Immature natural killer cell (primary cell): ENCODE results near the gene SLC40A1. TPM values are rescaled to one million over a fixed set of nuclear protein-coding genes. Genes with fewer than 3 reads are reported as not detected.
A peak's percentile ranks its signal among the peaks of the same experiment; 100 is the strongest.

Experiments used
- DNase-seq, 3 donors: peaks; one replicate each; pipeline ENCODE4 v3.0.0; 2022; ENCODE audit warnings: mixed read lengths in 1 of 3
- H3K27ac Mint-ChIP-seq, 6 donors: one replicate each; pipeline ENCODE4 v1.8.0; 2020; ENCODE audit warnings: mixed read lengths in 6 of 6, mild to moderate bottlenecking in 5 of 6, inconsistent platforms in 4 of 6, moderate library complexity in 3 of 6
- H3K27me3 Mint-ChIP-seq, 3 donors: one replicate each; pipeline ENCODE4 v1.8.0; 2020 to 2021; ENCODE audit warnings: low read depth in 3 of 3, mild to moderate bottlenecking in 3 of 3, mixed read lengths in 3 of 3, moderate library complexity in 3 of 3, inconsistent platforms in 1 of 3
- H3K36me3 Mint-ChIP-seq, 3 donors: one replicate each; pipeline ENCODE4 v1.8.0; 2020; ENCODE audit warnings: mixed read lengths in 3 of 3, inconsistent platforms in 2 of 3, mild to moderate bottlenecking in 2 of 3
- H3K4me1 Mint-ChIP-seq, 2 donors: one replicate each; pipeline ENCODE4 v1.8.0; 2020; ENCODE audit warnings: inconsistent platforms in 2 of 2, mild to moderate bottlenecking in 2 of 2, mixed read lengths in 2 of 2, moderate library complexity in 1 of 2
- H3K4me3 Mint-ChIP-seq, 5 donors: one replicate each; pipeline ENCODE4 v1.8.0; 2020; ENCODE audit warnings: mild to moderate bottlenecking in 5 of 5, mixed read lengths in 5 of 5, inconsistent platforms in 3 of 5, moderate library complexity in 3 of 5
- H3K9me3 Mint-ChIP-seq, 6 donors: one replicate each; pipeline ENCODE4 v1.8.0; 2020; ENCODE audit warnings: mild to moderate bottlenecking in 6 of 6, mixed read lengths in 6 of 6, inconsistent platforms in 4 of 6, moderate library complexity in 3 of 6
- polyA plus RNA-seq, 3 donors: library from polyadenylated mRNA; unstranded; fragments of 300-500 nt; fragmentation: Illumina TruSeq; gene quantifications; one replicate each; pipeline ENCODE4 v1.2.3, GENCODE V29; 2021

Gene SLC40A1
- polyA plus RNA-seq, 3 donors from 2014 or later, result 2.3 to 6.5 (median 5.0) TPM

GRCh38 chr2:189574793-189575475 is 5.7 kb downstream of the SLC40A1 start:
- no peak for DNase-seq
- Mint-ChIP-seq H3K4me3 (no peak overlapping the region), H3K27me3 (peaks cover 0 to 6% (median 5%) of the 10 kb centered on the region in 3 donors), H3K27ac (no peak overlapping the region), H3K36me3 (no peaks in the 10 kb centered on the region), H3K4me1 (peaks cover 4 to 11% of the 10 kb centered on the region in 2 donors), H3K9me3 (no peaks in the 10 kb centered on the region)

DNA sequence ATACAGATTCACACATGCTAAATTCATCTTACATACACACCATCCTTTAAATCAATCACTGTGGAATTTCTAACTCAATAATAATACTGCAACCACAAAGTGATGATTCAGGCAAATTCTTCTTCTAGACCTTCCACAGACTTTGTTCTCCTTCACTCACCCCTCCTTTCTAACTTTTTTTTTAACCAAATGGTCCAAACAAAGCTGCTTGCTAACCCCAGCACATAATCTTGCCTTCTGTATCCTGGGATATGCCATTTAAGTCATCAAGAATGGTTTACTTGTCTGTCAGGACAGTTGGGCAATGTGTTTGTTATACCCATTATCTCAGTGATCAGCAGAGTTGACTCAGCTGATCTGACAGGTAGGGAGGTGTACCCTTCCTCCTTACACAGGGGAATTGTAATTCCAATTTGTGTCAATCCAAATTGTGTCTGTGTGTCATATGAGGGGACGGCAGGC is 10.0 kb downstream of the SLC40A1 start:
- no peak overlapping the region for H3K4me3 Mint-ChIP-seq
- peaks cover 0 to 4% (median 0%) of the 10 kb centered on the region in 3 donors for H3K27me3 Mint-ChIP-seq
- no peaks in the 10 kb centered on the region for H3K36me3 Mint-ChIP-seq
- no peak overlapping the region for H3K27ac Mint-ChIP-seq
- no peak for DNase-seq
- peaks cover 0 to 4% of the 10 kb centered on the region in 2 donors for H3K4me1 Mint-ChIP-seq
- no peaks in the 10 kb centered on the region for H3K9me3 Mint-ChIP-seq

- no peak overlapping the region for H3K4me3 Mint-ChIP-seq
- peaks cover 0 to 8% (median 2%) of the 10 kb centered on the region in 3 donors for H3K27me3 Mint-ChIP-seq
- peak overlapping the region in 3 of 6 donors; percentile 3 to 42 (median 21) for H3K27ac Mint-ChIP-seq
- H3K4me1 Mint-ChIP-seq, result peaks cover 0 to 4% of the 10 kb centered on the region in 2 donors
- DNase-seq, result no peak
- no peaks in the 10 kb centered on the region for H3K36me3 Mint-ChIP-seq
- no peaks in the 10 kb centered on the region for H3K9me3 Mint-ChIP-seq
These were observed 11.2 kb downstream of the SLC40A1 start for GRCh38 chr2:189569295-189569910.

- Mint-ChIP-seq H3K27me3 (peaks cover 0 to 8% (median 2%) of the 10 kb centered on the region in 3 donors), H3K4me3 (no peak overlapping the region), H3K27ac (no peak overlapping the region), H3K4me1 (peaks cover 0 to 4% of the 10 kb centered on the region in 2 donors), H3K36me3 (no peaks in the 10 kb centered on the region), H3K9me3 (no peaks in the 10 kb centered on the region)
- no peak for DNase-seq
These were observed 14.5 kb downstream of the SLC40A1 start for GRCh38 chr2:189566046-189566445.

DNA sequence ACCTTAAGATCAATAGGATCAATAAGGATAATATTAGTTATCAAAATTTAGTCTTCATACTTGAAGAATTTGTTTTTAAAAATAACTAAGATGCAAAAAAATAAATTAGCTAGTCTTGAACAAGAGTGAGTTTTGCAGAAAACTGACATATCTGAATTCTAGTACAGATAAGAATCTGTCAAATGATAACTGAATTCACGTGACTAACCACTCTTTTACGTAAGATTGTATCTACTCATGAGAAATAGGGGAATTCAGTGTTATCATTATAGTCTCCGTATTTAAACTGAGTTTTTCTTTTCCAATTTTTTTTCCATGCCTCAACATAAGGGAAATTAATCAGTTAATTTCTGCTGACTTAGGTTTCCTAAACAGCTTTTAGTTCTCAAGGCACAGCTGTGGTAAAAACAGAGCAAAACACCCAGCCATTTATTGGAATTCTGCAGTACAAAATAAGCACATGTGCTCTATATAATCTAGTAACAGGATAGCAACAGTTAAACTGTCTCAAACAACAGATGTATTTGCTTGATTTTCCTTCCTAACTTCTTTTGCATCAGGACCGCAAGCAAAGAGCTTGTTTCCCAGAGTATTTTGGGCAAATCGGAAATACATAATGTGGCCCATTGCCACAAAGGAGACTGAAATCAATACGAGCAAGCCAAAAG is 19.1 kb downstream of the SLC40A1 start:
- H3K36me3 Mint-ChIP-seq, result no peaks in the 10 kb centered on the region
- H3K4me3 Mint-ChIP-seq, result no peak overlapping the region
- peaks cover 4 to 8% of the 10 kb centered on the region in 2 donors for H3K4me1 Mint-ChIP-seq

DNA sequence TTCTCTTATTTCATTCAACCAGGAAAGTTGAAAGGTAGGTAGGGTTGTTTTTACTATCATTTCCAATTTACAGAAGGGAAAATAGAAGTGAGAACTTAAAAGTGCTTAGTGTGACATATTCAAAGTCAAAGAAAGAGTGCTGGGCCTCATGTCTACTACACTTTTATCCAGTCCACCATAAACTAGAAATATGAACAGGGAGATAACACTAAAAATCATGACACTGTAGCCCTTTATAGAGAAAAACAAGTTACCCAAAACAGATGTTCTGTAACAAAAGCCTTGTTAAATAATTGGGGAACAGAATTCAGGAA is 20.4 kb downstream of the SLC40A1 start:
- Mint-ChIP-seq H3K4me3 (no peak overlapping the region), H3K9me3 (no peaks in the 10 kb centered on the region), H3K4me1 (peaks cover 4 to 8% of the 10 kb centered on the region in 2 donors), H3K27me3 (peaks cover 0 to 9% (median 7%) of the 10 kb centered on the region in 3 donors), H3K36me3 (no peaks in the 10 kb centered on the region), H3K27ac (no peak overlapping the region)
- DNase-seq, result no peak

More for the DNA sequence above, 19.1 kb downstream of the SLC40A1 start:
- no peaks in the 10 kb centered on the region for H3K9me3 Mint-ChIP-seq
- H3K27ac Mint-ChIP-seq, result no peak overlapping the region
- no peak for DNase-seq
- H3K27me3 Mint-ChIP-seq, result peaks cover 0 to 13% (median 7%) of the 10 kb centered on the region in 3 donors

DNA sequence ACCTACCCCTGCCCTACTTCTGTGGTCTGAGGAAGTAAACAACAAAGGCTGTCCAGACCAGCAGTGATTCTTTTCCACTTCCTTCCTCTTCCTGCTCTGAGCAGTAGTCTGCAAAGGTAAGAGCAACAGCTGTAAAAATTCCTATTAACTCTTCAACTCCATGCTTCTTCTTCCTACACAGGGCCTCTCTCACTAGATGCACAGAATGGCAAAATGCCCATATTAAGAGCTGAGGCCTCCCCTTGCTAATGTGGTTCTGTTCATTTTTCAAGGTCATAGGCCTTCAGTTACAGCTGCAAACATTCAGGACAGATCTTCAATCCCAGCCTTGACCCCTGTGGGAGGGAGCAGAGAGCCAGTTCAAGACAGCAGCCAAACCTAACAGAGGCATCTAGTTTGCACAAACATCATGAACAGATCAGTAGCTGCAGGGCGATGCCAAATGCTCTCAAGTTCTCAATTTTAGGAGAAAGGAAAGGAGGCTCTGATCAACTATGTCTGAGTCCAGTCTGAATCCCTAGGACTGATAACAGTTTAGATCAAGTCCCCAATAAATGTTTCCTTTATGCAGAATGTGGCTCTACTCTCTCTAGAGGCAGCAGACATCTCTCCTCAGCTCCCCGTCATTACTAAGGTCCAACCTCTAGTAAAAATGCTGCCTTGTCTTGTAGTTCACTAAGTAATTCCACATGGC is 20.9 kb downstream of the SLC40A1 start:
- Mint-ChIP-seq H3K27ac (no peak overlapping the region), H3K27me3 (peaks cover 0 to 5% (median 5%) of the 10 kb centered on the region in 3 donors), H3K36me3 (no peaks in the 10 kb centered on the region), H3K9me3 (no peaks in the 10 kb centered on the region), H3K4me3 (no peak overlapping the region), H3K4me1 (peaks cover 4 to 8% of the 10 kb centered on the region in 2 donors)
- no peak for DNase-seq

DNA sequence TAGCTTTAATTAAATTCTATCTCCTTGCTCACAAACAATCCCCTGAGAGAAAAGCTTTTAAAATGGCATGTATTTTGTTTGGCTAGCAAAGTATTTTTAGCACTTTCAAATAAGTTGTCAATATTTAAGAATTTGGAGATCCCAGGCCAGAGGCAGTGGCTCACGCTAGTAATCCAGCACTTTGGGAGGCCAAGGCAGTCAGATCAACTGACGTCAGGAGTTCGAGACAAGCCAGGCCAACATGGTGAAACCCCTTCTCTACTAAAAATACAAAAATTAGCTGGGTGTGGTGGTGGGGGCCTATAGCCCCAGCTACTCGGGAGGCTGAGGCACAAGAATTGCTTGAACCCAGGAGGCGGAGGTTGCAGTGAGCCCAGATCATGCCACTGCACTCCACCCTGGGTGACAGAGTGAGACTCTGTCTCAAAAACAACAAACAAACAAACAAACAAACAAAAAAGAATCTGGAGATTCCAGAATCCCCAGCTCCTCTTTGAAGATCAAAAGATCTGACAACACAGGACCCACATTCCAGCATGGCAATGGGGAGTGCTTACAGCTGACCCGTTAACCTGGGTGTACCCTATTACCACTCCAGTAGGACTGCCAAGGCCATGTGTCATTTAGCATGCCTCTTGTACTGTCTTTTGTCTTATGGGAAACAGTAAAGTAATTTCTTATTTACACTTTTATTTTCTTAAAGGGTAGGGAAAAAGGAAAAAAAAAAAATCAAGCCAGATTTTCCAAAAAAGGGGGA is 21.9 kb downstream of the SLC40A1 start:
- no peaks in the 10 kb centered on the region for H3K9me3 Mint-ChIP-seq
- no peak overlapping the region for H3K27ac Mint-ChIP-seq
- H3K4me3 Mint-ChIP-seq, result no peak overlapping the region
- no peak for DNase-seq
- H3K4me1 Mint-ChIP-seq, result peaks cover 4 to 8% of the 10 kb centered on the region in 2 donors
- peaks cover 0 to 5% (median 5%) of the 10 kb centered on the region in 3 donors for H3K27me3 Mint-ChIP-seq
- H3K36me3 Mint-ChIP-seq, result no peaks in the 10 kb centered on the region

DNA sequence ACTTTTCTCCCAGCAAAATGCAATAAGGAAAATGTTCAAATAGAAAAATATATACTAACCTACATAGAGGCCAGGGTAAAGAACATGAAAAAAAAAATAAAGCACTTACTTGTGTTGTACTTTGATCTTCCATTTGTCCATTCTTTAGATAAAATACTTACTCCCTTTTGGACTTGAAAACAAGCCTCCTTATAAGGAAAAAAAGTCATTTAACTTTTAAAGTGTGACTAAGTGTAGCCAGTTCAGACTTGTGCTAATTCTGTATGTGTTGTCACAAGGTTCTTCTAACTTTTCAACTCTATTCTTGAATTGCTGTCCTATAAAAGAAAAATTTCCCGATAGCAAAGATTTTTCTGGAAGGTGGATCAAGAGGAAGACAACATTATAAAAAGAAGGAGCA is 23.2 kb downstream of the SLC40A1 start:
- DNase-seq, result no peak
- Mint-ChIP-seq H3K36me3 (no peaks in the 10 kb centered on the region), H3K27ac (no peak overlapping the region), H3K4me3 (no peak overlapping the region), H3K4me1 (peaks cover 4 to 8% of the 10 kb centered on the region in 2 donors), H3K9me3 (no peaks in the 10 kb centered on the region), H3K27me3 (peaks cover 0 to 5% (median 5%) of the 10 kb centered on the region in 3 donors)

DNA sequence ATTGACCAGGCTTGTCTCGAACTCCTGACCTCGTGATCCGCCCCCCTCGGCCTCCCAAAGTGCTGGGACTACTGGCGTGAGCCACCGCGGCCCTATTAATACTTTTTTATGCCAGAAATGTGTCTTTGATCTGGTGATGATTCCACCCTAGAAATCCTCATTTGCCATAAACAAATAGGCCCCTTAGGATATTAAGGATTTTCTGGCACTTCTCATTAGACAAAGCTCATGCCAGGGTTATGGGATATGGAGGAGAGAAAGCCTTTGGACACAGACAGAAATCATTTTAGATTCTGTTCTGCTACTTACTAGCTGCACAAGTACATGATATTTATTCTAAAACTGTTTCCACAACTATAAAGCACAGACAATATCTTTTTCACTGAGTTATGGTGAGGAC is 24.1 kb downstream of the SLC40A1 start:
- peaks cover 0 to 8% (median 6%) of the 10 kb centered on the region in 3 donors for H3K27me3 Mint-ChIP-seq
- H3K4me1 Mint-ChIP-seq, result peaks cover 4 to 8% of the 10 kb centered on the region in 2 donors
- no peak for DNase-seq
- no peak overlapping the region for H3K27ac Mint-ChIP-seq
- no peaks in the 10 kb centered on the region for H3K36me3 Mint-ChIP-seq
- H3K4me3 Mint-ChIP-seq, result no peak overlapping the region
- H3K9me3 Mint-ChIP-seq, result no peaks in the 10 kb centered on the region

GRCh38 chr2:189555232-189555631 is 25.4 kb downstream of the SLC40A1 start:
- H3K9me3 Mint-ChIP-seq, result no peaks in the 10 kb centered on the region
- H3K4me3 Mint-ChIP-seq, result no peak overlapping the region
- peaks cover 4 to 8% of the 10 kb centered on the region in 2 donors for H3K4me1 Mint-ChIP-seq
- no peak for DNase-seq
- H3K27me3 Mint-ChIP-seq, result peaks cover 0 to 8% (median 6%) of the 10 kb centered on the region in 3 donors
- no peaks in the 10 kb centered on the region for H3K36me3 Mint-ChIP-seq
- no peak overlapping the region for H3K27ac Mint-ChIP-seq

GRCh38 chr2:189553504-189554088 is 27.0 kb downstream of the SLC40A1 start:
- Mint-ChIP-seq H3K27ac (no peak overlapping the region), H3K27me3 (peaks cover 0 to 4% (median 1%) of the 10 kb centered on the region in 3 donors), H3K4me3 (no peak overlapping the region), H3K4me1 (no peaks in the 10 kb centered on the region), H3K9me3 (no peaks in the 10 kb centered on the region), H3K36me3 (no peaks in the 10 kb centered on the region)
- no peak for DNase-seq

DNA sequence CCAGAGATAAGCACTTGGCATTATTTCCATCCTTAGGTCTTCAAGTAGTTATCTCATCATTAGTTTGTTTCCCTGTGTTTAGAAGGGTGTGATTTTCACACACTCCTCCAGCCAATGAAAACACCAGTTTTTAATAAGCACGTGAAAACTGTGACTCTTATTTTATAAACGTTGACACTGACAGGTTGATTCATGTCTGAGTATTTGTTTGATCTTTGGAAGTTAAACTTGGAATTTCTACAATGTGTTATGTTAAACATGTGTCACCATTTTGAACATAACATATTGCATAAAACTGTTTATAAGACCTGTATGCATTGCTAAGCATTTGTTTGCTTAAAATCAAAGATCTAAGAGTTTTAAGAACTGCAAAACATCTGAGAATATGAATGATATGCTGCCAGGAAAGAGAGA is 27.6 kb downstream of the SLC40A1 start:
- H3K36me3 Mint-ChIP-seq, result no peaks in the 10 kb centered on the region
- H3K27me3 Mint-ChIP-seq, result peaks cover 0 to 4% (median 1%) of the 10 kb centered on the region in 3 donors

More for the DNA sequence above, 27.6 kb downstream of the SLC40A1 start:
- H3K9me3 Mint-ChIP-seq, result no peaks in the 10 kb centered on the region
- DNase-seq, result no peak
- no peaks in the 10 kb centered on the region for H3K4me1 Mint-ChIP-seq
- H3K4me3 Mint-ChIP-seq, result no peak overlapping the region
- H3K27ac Mint-ChIP-seq, result no peak overlapping the region
